GM12878 (cell line): ENCODE measurements around the gene TAF4. TPM values are rescaled to one million over a fixed set of nuclear protein-coding genes. Genes with fewer than 3 reads are reported as not detected.

Experiments used
- ATAC-seq: fragments of 200-7000 bp; cut with Tn5 transposase; 3 replicates; pipeline ENCODE4 v1.9.1; 2020; ENCODE audit warnings: mild to moderate bottlenecking, moderate library complexity
- BruUV-seq: library from RNA; stranded (reverse); fragments of 400-500 nt; replicated peaks from 2 replicates; lab custom pipeline; 2021; lab: Mats Ljungman, UMichigan
- CTCF ChIA-PET: fragments of 300-600 bp; sonication (Branson Sonifier 250); formaldehyde crosslinking; extraction: SDS; loops from one replicate; lab custom pipeline; 2021; ENCODE audit warnings: inconsistent platforms; lab: Yijun Ruan, JAX
- POLR2A ChIA-PET: fragments of 350-600 bp; formaldehyde crosslinking; extraction: SDS; loops from one replicate; lab custom pipeline; 2021; ENCODE audit warnings: inconsistent platforms; lab: Charles Lee
- RAD21 ChIA-PET: fragments of 300-600 bp; sonication (Branson Sonifier 250); formaldehyde crosslinking; loops from one replicate; lab custom pipeline; 2023; ENCODE audit warnings: antibody characterized with exemption; ENCODE audit not compliant: unreplicated experiment; lab: Charles Lee
- SMC1A ChIA-PET: fragments of 300-600 bp; sonication (Branson Sonifier 250); formaldehyde crosslinking; loops from one replicate; lab custom pipeline; 2023; ENCODE audit not compliant: unreplicated experiment, uncharacterized antibody; lab: Charles Lee
- DNase-seq: peaks from one replicate; pipeline ENCODE4 v3.0.0-alpha.2; 2011; ENCODE audit warnings: low read depth, low spot score
- FAIRE-seq: peaks from 3 replicates; lab custom pipeline; 2011; peaks lifted over from hg19 to GRCh38; lab: Jason Lieb, UNC
- H2AFZ ChIP-seq: 2 replicates; pipeline ENCODE4 v1.6.0; 2011; ENCODE audit warnings: low read depth, low read length, control low read depth; ENCODE audit not compliant: control insufficient read depth
- H3K27ac ChIP-seq: 2 replicates; pipeline ENCODE4 v1.5.1; 2011; ENCODE audit warnings: control low read depth; ENCODE audit not compliant: control insufficient read depth, insufficient read depth
- H3K27me3 ChIP-seq, 2 experiments: replicated peaks in 1 of 2; 2 replicates each; pipeline versions ENCODE4 v1.6.0 to v1.6.1; 2011; ENCODE audit warnings: low read length in 1 of 2; ENCODE audit not compliant: control insufficient read depth in 2 of 2, insufficient read depth in 2 of 2
- H3K36me3 ChIP-seq, 2 experiments: 2 replicates each; pipeline ENCODE4 v1.5.1; 2011; ENCODE audit warnings: low read length in 1 of 2; ENCODE audit not compliant: control insufficient read depth in 2 of 2, insufficient read depth in 2 of 2
- H3K4me1 ChIP-seq: 2 replicates; pipeline ENCODE4 v1.6.1; 2011; ENCODE audit warnings: mild to moderate bottlenecking, low read length, moderate library complexity, mixed read lengths; ENCODE audit not compliant: control insufficient read depth, insufficient read depth
- H3K4me2 ChIP-seq: 2 replicates; pipeline ENCODE4 v1.6.0; 2011; ENCODE audit warnings: control low read depth; ENCODE audit not compliant: control insufficient read depth, insufficient read depth
- H3K4me3 ChIP-seq: fragments of 200-600 bp; sonication (generic); 2 replicates; pipeline ENCODE4 v1.5.1; 2016
- H3K79me2 ChIP-seq: 2 replicates; pipeline ENCODE4 v1.6.0; 2011; ENCODE audit warnings: low read length; ENCODE audit not compliant: control insufficient read depth, insufficient read depth
- H3K9ac ChIP-seq: 2 replicates; pipeline ENCODE4 v1.8.0; 2011; ENCODE audit warnings: low read length, control low read depth, mixed read lengths; ENCODE audit not compliant: control insufficient read depth, insufficient read depth
- H3K9me3 ChIP-seq: replicated peaks from 3 replicates; pipeline ENCODE4 v1.5.1; 2011; ENCODE audit warnings: mild to moderate bottlenecking, low read length; ENCODE audit not compliant: control insufficient read depth, insufficient read depth
- H4K20me1 ChIP-seq: 2 replicates; pipeline ENCODE4 v1.6.0; 2011; ENCODE audit not compliant: control insufficient read depth, insufficient read depth
- BACH1 ChIP-seq: fragments of 450-650 bp; IDR thresholded peaks from 2 replicates; pipeline ENCODE4 v1.6.1; 2017; ENCODE audit warnings: mild to moderate bottlenecking, borderline replicate concordance
- BCL11A ChIP-seq: IDR thresholded peaks from 2 replicates; pipeline ENCODE4 v1.6.1; 2011; ENCODE audit warnings: low read depth, low read length
- CHD2 ChIP-seq: IDR thresholded peaks from 2 replicates; pipeline ENCODE4 v1.6.1; 2011; ENCODE audit warnings: low read depth, low read length, improper control_type of control experiment, borderline replicate concordance
- CHD4 ChIP-seq: fragments of 200-600 bp; sonication (generic); IDR thresholded peaks from 2 replicates; pipeline ENCODE4 v1.6.1; 2016; ENCODE audit warnings: mild to moderate bottlenecking
- KLF5 ChIP-seq: fragments of 450-650 bp; IDR thresholded peaks from 2 replicates; pipeline ENCODE4 v1.6.1; 2014; ENCODE audit warnings: mild to moderate bottlenecking; ENCODE audit not compliant: partially characterized antibody
- LARP7 ChIP-seq: fragments of 450-650 bp; IDR thresholded peaks from 2 replicates; pipeline ENCODE4 v1.6.1; 2017; ENCODE audit warnings: mild to moderate bottlenecking
- MXI1 ChIP-seq: fragments of 150-350 bp; IDR thresholded peaks from 2 replicates; pipeline ENCODE4 v1.6.1; 2011; ENCODE audit warnings: low read depth, mild to moderate bottlenecking, inconsistent platforms, low read length, improper control_type of control experiment
- PAX5 ChIP-seq: IDR thresholded peaks from 2 replicates; pipeline ENCODE4 v1.6.1; 2011; ENCODE audit warnings: low read depth, low read length, borderline replicate concordance
- PAX8 ChIP-seq: fragments of 450-650 bp; IDR thresholded peaks from 2 replicates; pipeline ENCODE4 v1.6.1; 2017; ENCODE audit warnings: mild to moderate bottlenecking, moderate library complexity
- STAT1 ChIP-seq: fragments of 450-650 bp; conservative IDR thresholded peaks from 2 replicates; pipeline ENCODE4 v1.6.1; 2014; ENCODE audit warnings: antibody characterized with exemption, mild to moderate bottlenecking
- ZNF274 ChIP-seq: IDR thresholded peaks from one replicate; pipeline ENCODE4 v1.8.0; 2011; ENCODE audit not compliant: insufficient read length, insufficient read depth
- WGBS: methylation state at CpG from one replicate; pipeline ENCODE4 v1.1.6; 2016; ENCODE audit warnings: low lambda C conversion rate; ENCODE audit not compliant: insufficient replicate concordance, insufficient coverage; ENCODE audit errors: missing lambda C conversion rate; 5-methylcytosine and 5-hydroxymethylcytosine counted together
- in situ Hi-C: fragments of 300-500 bp; cut with MboI; formaldehyde crosslinking; loops from 9 replicates; pipeline ENCODE4 v1.14.3; 2018; ENCODE audit warnings: mixed read lengths
- intact Hi-C: fragments of 100-400 bp; cut with micrococcal nuclease; formaldehyde crosslinking; loops from one replicate; pipeline ENCODE4 v1.14.2; 2022; ENCODE audit not compliant: unreplicated experiment
- polyA plus RNA-seq, 11 experiments: library from polyadenylated mRNA; depleted of rRNA in 4 of 11; unstranded in 6 of 11; stranded (reverse) in 5 of 11; fragments of >200 nt; fragmentation: Nextera tagmentation in 4 of 11; fragmentation: Illumina TruSeq in 1 of 11; extraction: Ambion mirVana in 4 of 11; extraction: Trizol in 1 of 11; gene quantifications; 1 replicate in 1 of 11; 2 replicates in 10 of 11; pipeline versions ENCODE4 v1.2.1 to v1.2.3, GENCODE V29; 2011 to 2016; ENCODE audit warnings: inconsistent platforms in 2 of 11, missing spikeins in 2 of 11, low read depth in 1 of 11
- total RNA-seq, 4 experiments: library from RNA; depleted of rRNA in 3 of 4; stranded (reverse); fragments of >200 nt in 3 of 4; fragmentation: Illumina TruSeq in 1 of 4; extraction: Trizol in 1 of 4; gene quantifications; 2 replicates each; pipeline versions ENCODE4 v1.2.1 to v1.2.3, GENCODE V29; 2013 to 2021
- TF ChIP-seq, protein P1 (sequence below): fragments of 450-650 bp; IDR thresholded peaks from 2 replicates; pipeline ENCODE4 v1.6.1; 2016; ENCODE audit warnings: mild to moderate bottlenecking, moderate library complexity, borderline replicate concordance
- TF ChIP-seq, protein P2 (sequence below), 3 experiments: IDR thresholded peaks in 2 of 3; conservative IDR thresholded peaks in 1 of 3; 2 replicates each; pipeline ENCODE4 v1.5.1; 2011; ENCODE audit warnings: low read depth in 3 of 3, low read length in 3 of 3, mild to moderate bottlenecking in 3 of 3, control low read depth in 2 of 3, moderate library complexity in 2 of 3, inconsistent platforms in 1 of 3, mixed read lengths in 1 of 3; ENCODE audit not compliant: control insufficient read depth in 2 of 3, insufficient read depth in 1 of 3; ENCODE audit errors: extremely low read depth in 1 of 3
- TF ChIP-seq, protein P3 (sequence below): IDR thresholded peaks from 2 replicates; pipeline ENCODE4 v1.6.1; 2012; ENCODE audit warnings: low read length, inconsistent platforms

Gene TAF4
- total and polyA plus RNA-seq, 10 of the 15 experiments (the other 5 are each of a cell fraction or from before 2014, with no cell fraction given): 0.39 to 16.9 (median 3.4) TPM

DNA sequence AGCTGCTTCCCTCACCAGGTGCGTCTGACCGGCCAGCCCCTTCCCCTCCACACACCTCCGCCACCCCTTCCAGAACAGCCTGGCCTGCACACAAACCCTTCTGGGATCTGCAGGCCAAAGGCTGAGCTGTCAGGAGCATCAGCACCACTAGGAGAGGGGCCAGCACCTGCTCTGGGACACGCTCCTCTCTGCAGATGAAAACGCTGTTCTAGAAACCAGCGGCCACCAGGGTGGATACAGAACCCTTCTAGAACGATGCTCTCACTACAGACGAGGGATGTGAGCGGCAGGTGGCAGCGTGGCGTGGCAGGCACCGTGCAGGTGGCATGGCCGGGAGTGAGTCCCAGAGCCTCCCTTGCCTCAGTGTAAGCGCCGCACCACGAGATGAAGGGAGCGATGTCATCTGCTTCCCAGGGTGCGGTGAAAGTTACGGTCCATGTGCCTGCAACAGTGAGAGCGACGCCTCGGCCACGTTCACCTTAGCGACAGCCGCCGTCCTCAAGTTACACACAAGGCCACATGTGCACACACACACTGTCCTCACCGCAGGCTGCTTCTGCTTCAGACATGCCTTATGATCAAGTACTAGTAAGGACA, 53.6 kb downstream of the TAF4 start:
- in situ Hi-C loops: loop anchor here (5.0 to 25.0 kb wide), 2 partner anchors 115 to 375 kb away; partner anchors contain the start of gene RPS21
- TF ChIP-seq BACH1 (no peak), STAT1 (no peak), CHD4 (no peak), LARP7 (no peak), ZNF274 (no peak), PAX8 (no peak), KLF5 (no peak), CHD2 (no peak), BCL11A (no peak), PAX5 (no peak), MXI1 (no peak)
- TF ChIP-seq, protein P1, sequence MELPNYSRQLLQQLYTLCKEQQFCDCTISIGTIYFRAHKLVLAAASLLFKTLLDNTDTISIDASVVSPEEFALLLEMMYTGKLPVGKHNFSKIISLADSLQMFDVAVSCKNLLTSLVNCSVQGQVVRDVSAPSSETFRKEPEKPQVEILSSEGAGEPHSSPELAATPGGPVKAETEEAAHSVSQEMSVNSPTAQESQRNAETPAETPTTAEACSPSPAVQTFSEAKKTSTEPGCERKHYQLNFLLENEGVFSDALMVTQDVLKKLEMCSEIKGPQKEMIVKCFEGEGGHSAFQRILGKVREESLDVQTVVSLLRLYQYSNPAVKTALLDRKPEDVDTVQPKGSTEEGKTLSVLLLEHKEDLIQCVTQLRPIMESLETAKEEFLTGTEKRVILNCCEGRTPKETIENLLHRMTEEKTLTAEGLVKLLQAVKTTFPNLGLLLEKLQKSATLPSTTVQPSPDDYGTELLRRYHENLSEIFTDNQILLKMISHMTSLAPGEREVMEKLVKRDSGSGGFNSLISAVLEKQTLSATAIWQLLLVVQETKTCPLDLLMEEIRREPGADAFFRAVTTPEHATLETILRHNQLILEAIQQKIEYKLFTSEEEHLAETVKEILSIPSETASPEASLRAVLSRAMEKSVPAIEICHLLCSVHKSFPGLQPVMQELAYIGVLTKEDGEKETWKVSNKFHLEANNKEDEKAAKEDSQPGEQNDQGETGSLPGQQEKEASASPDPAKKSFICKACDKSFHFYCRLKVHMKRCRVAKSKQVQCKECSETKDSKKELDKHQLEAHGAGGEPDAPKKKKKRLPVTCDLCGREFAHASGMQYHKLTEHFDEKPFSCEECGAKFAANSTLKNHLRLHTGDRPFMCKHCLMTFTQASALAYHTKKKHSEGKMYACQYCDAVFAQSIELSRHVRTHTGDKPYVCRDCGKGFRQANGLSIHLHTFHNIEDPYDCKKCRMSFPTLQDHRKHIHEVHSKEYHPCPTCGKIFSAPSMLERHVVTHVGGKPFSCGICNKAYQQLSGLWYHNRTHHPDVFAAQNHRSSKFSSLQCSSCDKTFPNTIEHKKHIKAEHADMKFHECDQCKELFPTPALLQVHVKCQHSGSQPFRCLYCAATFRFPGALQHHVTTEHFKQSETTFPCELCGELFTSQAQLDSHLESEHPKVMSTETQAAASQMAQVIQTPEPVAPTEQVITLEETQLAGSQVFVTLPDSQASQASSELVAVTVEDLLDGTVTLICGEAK: no peak
- TF ChIP-seq, protein P2, sequence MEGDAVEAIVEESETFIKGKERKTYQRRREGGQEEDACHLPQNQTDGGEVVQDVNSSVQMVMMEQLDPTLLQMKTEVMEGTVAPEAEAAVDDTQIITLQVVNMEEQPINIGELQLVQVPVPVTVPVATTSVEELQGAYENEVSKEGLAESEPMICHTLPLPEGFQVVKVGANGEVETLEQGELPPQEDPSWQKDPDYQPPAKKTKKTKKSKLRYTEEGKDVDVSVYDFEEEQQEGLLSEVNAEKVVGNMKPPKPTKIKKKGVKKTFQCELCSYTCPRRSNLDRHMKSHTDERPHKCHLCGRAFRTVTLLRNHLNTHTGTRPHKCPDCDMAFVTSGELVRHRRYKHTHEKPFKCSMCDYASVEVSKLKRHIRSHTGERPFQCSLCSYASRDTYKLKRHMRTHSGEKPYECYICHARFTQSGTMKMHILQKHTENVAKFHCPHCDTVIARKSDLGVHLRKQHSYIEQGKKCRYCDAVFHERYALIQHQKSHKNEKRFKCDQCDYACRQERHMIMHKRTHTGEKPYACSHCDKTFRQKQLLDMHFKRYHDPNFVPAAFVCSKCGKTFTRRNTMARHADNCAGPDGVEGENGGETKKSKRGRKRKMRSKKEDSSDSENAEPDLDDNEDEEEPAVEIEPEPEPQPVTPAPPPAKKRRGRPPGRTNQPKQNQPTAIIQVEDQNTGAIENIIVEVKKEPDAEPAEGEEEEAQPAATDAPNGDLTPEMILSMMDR (IDR thresholded peaks at IDR 0.05 in 2 of 3, conservative IDR thresholded peaks at IDR 0.05 in 1 of 3; ENCODE audit: control insufficient read depth in 2 of 3, extremely low read depth in 1 of 3, insufficient read depth in 1 of 3, low read depth in 3 of 3, low read length in 3 of 3): no peak
- TF ChIP-seq, protein P3, sequence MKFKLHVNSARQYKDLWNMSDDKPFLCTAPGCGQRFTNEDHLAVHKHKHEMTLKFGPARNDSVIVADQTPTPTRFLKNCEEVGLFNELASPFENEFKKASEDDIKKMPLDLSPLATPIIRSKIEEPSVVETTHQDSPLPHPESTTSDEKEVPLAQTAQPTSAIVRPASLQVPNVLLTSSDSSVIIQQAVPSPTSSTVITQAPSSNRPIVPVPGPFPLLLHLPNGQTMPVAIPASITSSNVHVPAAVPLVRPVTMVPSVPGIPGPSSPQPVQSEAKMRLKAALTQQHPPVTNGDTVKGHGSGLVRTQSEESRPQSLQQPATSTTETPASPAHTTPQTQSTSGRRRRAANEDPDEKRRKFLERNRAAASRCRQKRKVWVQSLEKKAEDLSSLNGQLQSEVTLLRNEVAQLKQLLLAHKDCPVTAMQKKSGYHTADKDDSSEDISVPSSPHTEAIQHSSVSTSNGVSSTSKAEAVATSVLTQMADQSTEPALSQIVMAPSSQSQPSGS: no peak
- TF ChIP-seq, all 136 proteins: peak for 0
- Histone ChIP-seq H4K20me1 (no peaks in the 10 kb centered on the region), H3K36me3 (peaks cover 16 to 38% of the 10 kb centered on the region in 2 experiments), H3K4me3 (no peak overlapping the region), H3K9ac (no peak overlapping the region), H3K27me3 (no peaks in the 10 kb centered on the region), H3K79me2 (no peaks in the 10 kb centered on the region), H3K4me2 (no peak overlapping the region), H3K9me3 (no peaks in the 10 kb centered on the region), H2AFZ (no peak overlapping the region), H3K4me1 (no peaks in the 10 kb centered on the region), H3K27ac (no peak overlapping the region)
- SMC1A ChIA-PET: interaction anchor here (0.9 to 1.8 kb wide), 7 partner anchors 17 to 142 kb away, joined by 3 to 14 read pairs (median 5); no protein-coding TSS in a partner anchor
- ATAC-seq (no peak), FAIRE-seq (no peak), DNase-seq (no peak)
- 99% methylated on average over 27 of the region's 27 CpGs for WGBS
- intact Hi-C loops: loop anchor here (1.0 to 10.0 kb wide), 4 partner anchors 110 to 373 kb away; partner anchors contain the start of genes LSM14B and RPS21
- RAD21 ChIA-PET: interaction anchor here (1.1 to 2.3 kb wide), 7 partner anchors 110 to 782 kb away, joined by 3 to 18 read pairs (median 4); partner anchors contain the start of gene LSM14B
- no TSS peak for BruUV-seq
- POLR2A ChIA-PET: no interaction called here
- CTCF ChIA-PET: interaction anchor here (0.6 to 2.4 kb wide), 15 partner anchors 9 to 605 kb away, joined by 3 to 35 read pairs (median 4); partner anchors contain the start of gene LSM14B
